Ecto neural progenitor cell (in vitro differentiated cells): ENCODE data around the gene MAP3K20.
A peak's percentile ranks its signal among the peaks of the same experiment; 100 is the strongest.

Experiments used
- DNase-seq: peaks from one replicate; pipeline ENCODE4 v3.0.0-alpha.2; 2018; ENCODE audit warnings: low spot score

MAP3K20 gene

GRCh38 chr2:173051463-173052215 is 24.0 kb upstream of the MAP3K20 start:
- DNase-seq = no peak

GRCh38 chr2:173053043-173053699 is 22.5 kb upstream of the MAP3K20 start:
- no peak for DNase-seq

DNA sequence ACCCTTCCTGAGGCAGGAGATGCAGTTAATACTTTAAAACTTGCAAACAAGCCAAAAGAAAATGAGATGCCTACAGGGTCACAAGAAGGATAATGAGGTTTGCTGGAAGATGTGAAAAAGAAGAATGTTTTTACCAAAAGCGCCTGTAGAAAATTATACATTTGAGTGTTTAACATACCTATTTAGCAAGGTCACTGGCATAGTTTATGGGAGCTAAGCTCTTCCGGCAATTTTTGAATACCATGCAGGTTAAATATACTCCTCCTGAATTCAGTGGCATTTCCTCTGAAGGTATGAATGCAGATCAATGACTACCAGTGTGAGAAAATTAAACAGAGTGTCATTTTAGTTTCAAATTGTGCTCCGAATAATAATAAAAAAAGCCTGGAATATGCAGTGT is 21.2 kb upstream of the MAP3K20 start:
- no peak for DNase-seq

DNA sequence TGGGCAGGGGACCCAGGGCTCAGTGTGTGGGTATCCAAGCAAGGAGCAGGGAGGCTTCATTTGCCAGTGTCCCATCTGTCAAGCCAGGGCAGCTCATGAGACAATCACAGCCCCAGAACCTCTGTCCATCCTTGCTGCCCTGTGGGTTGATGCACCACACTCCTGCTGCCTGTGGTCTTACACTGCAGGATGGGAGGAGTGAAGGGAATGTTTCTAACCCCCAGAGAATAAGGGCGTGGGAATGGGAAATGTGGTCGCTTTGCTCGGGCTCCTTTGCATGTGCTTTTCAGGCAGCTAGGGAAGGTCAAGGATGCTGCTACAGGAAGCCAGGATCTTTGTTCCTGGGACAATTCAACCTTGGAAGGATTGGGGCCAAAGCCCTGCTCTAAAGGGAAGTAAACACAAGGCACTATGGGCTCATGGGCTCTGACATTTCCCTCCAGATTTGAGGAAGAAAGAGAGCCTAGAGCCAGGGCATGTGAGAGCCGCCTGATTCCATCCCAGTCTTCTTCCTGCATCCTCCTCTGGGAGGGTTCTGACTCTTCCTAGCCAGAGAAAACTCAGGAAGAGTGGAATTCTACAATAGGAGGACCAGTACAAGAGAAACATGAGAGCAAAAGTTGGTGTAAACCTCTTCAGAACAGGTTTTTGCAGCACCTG is 18.8 kb upstream of the MAP3K20 start:
- no peak for DNase-seq

DNA sequence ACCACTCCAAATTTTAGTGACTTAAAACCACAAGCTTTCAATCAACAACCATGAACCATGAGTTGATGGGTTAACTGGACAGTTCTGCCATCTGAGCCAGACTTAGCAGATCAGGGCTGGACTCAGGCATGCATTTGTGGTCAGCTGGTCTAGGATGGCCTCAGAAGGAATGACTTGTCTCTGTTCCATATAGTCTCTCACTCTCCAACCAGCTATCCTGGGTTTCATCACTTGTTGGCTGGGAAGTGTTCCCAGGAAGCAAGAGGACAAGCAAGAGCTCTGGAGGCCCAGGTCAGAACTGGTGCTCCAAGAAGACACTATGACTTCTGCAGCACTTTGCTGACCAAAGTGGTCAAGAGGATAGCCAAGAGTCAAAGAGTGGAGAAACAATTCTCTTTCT is 17.5 kb upstream of the MAP3K20 start:
- DNase-seq = no peak

DNA sequence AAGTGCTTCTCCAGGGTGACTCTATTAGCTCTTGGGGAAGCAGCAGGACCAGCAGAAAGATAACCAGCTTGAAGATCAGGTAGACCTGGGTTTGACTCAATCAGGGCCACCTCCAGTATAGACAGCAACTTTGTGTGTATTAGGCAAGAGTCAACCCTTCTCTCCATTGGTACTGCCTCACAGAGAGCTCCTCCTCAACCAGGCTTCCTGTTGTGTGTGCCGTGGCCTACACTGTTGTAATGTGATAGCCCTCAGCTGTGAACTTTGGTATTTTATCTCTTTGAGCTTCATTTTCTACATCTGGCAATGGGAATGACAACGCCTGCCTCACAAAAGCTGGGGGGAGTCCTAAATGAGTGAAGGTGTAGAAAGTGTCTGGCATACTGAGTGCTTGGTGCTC is 17.0 kb upstream of the MAP3K20 start:
- DNase-seq = no peak

GRCh38 chr2:173059292-173059691 is 16.4 kb upstream of the MAP3K20 start:
- DNase-seq = no peak

DNA sequence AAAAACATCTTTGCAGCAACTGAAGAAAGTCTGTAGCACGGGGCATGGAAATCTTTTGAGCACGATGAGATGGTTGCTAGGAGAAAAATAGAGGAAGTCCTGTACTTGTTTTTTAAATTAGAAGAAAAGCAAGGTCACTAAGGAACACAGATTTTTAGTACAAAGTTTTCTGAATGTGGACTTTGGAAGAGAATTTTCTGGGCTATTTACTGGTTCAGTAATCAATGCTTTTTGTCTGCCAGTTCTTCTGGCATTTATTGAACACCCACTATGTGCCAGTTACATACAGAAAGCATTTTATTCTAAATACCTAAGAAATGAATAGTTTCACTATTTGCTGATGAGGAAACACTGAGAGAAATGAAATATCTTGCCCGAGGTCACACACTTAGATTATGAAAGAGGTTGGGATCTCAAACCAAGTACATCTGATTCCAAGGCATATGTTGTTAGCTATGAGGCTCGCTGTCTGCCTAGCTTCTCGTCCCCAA is 15.6 kb upstream of the MAP3K20 start:
- no peak for DNase-seq

DNA sequence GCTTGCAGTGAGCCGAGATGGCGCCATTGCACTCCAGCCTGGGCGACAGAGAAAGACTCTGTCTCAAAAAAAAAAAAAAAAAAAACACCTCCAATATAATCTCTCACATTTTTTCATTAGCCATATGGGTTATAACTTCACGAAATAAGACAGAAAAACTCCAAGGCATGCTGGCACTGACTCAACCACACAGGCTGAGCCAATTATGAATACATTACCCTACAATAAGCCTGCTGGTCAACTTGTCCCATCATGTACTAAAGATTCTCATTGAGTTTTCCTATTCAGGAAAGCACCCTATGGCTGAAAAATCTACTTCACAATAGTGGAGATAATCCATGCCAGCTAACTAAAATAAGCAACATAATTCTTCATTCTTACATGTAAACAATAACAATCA is 12.8 kb upstream of the MAP3K20 start:
- DNase-seq = no peak

GRCh38 chr2:173064151-173064805 is 11.4 kb upstream of the MAP3K20 start:
- no peak for DNase-seq

DNA sequence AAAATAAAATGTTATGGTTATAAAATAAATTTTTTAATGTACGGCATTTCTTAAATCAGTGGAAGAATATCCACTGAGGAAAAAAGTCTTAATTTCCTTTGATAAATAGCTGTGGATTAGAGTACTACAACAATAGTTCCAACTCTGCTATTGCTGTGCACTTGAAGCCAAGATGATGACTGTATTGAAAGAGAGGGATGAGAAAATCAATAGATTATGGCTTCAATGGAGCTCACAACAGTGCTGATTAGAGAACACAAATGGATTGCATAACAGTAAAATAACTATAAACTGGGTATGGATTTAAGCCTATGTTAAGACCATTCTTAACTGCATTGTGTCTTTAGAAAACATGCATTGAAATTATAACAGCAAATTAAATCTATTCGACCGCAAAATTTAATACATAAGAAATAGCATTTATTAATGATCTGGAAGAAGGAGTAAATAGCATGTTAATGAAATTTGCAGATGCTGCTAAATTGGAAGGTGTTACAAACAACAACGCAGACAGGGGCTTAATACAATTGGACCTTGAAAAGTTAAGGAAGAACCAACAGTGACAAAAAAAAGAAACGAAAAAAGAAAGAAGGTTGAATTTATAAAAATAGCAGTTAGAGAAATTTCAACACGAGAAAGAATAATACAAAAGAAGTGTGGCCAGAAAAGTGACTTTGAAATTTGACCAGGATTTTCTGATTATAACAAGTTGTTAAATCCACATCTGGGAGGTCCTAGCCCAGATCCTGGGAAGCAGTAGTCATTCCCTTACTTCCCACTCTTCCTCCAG is 8.6 kb upstream of the MAP3K20 start:
- no peak for DNase-seq

DNA sequence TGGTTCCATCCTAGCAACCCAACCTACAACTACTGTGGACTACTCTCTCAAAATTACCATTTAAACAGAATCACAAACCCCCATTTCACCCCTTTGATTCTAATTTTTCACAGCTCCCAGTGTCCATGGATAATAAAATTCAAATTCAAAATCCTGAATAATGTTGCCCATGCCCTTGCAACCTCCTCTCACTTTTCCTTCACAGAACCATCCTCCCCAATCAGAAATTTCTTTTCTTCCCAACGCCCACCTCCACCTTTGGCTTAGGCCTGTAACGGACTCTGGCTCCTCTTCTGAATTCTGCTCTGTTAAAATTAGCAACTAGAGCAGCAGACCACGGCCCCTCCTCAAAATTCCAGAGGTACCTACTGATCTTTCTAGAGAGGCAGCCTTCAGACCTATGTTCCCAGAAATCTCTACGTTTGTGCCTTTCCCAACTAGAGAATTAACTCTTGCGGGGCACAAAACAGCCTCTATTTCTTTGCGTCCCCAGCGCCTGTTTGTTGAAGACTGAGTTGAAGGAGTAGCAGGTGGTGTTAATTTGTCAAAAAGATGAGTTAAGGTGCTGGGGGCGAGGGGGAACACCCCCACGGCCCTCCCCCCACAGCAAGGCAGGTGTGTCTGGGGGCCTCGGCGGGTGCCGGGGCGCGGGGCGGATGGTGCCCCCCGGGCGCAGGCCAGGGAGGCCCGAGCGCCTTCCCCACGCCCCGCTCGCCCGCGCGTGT is 428 bp upstream of the MAP3K20 start:
- DNase-seq = no peak

DNA sequence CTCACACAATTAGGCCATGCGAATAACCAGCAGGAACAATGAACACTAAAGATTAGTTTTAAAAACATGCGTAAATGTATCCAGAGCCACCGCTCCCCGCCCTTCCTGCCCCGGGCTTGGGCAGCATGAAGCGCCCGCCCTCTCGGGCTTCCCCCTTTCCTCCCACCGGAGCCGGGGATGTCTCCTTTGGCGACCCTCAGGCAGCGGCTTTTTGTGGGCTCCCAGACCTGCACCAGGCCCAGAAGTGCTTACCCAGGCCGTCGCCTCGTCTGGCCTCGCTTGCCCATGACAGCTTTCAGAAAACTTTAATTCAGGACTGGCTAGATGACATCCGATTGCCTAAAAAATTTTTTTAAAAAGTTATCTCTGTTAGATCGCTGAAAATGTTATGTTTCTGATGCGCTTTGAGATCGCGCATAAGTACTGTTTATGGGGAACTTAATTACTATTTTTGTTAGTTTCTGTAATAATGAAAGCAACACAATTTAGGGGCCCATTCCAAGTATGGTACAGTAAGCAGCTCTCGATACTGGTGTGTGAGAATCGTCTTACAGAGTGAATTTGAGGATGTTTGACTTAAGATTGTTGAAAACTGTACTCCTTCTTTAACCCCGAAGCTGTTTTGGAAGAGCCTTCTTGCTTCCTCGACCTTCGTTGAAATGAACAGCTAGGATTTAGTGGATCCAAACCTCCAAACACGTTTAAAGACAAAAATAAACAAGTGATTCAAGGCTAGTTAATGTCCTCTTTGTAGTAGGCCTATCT is 1.1 kb downstream of the MAP3K20 start:
- peak; percentile 73 for DNase-seq

DNA sequence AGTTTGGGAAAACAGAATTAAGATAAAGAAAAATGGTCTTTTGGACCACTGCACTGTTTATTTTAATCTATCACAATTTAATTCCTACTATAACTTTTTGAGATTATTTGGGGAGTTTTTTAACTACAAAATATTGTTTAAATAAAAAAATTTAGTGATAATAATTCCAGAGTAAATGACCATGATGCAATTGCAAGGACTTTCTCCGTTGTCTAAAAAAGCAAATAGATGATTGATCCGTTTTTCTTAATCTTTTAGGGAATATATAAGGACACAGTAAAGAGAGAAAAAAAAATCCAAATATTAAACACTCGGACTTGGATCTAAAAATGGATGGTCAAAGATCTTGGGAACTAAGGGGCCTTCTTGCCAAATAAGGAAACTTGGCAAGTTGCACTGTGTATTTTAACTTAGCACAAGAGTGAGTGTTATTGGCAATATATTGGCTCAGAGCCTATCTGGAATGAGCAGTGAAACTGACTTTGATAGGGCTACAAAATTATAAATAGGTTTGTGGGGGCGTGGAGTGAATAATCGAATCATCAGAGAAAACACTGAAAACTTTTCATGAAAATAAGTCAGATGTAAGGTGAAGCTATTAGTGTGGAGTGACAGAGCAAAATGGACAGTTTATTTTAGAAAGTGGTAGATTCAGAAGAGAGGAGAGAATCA is 2.0 kb downstream of the MAP3K20 start:
- DNase-seq = no peak

- no peak for DNase-seq
Observed at GRCh38 chr2:173079141-173079540, 3.5 kb downstream of the MAP3K20 start.

DNA sequence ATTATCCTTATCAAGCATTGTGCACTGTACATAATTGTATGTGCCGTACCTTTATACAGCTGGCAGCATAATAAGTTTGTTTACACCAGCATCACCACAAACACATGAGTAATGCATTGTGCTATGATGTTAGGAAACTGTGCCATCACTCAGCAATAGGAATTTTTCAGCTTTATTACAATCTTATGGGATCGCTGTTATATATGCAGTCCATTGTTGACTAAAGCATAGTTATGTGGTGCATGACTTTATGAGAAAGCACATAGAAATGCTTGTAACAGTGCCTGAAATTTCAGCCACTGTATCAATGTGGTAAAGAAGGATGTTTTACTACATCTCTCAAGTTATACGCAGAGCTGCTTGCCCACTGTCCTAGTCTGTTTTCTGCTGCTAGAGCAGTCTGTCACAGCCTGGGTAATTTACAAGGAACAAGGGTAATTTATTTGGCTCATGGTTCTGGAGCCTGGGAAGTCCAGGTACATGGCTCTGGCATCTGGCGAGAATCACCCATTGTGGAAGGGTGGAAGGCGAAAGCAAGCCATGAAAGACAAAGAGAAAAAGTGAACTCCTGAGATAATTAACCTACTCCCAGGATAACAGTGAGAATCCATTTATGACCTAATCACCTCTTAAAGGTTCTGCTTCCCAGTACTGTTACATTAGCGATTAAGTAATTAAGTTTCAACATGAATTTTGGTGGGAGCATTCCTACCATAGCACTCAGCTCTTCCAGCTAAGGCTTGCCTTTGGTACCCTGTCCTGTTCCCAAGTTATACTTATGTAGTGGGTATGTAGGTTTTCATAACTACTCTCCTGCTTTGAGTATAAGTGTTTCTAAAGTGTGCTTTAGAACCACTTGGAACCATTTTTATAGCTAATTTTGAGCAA is 4.6 kb downstream of the MAP3K20 start:
- DNase-seq = no peak

GRCh38 chr2:173086518-173087213 is 11.0 kb downstream of the MAP3K20 start:
- DNase-seq = no peak

DNA sequence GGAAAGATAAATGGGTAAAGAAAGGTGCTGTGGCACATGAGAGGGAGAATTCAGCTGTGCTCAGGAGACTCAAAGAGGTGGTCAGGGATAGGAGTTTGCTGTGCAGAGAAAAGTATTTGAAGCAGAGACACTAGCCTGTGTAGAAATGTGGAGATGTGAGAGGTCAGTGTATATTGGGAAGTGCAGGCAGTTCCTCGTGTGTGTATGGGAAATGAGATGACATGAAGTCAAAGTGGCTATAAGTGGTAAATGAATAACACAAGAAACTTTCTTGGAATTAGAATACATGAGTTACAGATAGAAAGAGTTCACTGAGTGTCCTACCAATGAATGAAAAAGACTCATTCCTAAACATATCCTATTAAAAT is 11.6 kb downstream of the MAP3K20 start:
- DNase-seq = no peak
